Astrocyte (in vitro differentiated cells and primary cell): ENCODE results near the gene PTPRO. TPM values are rescaled to one million over a fixed set of nuclear protein-coding genes. Genes with fewer than 3 reads are reported as not detected.

Experiments
- DNase-seq: peaks from one replicate; pipeline ENCODE4 v3.0.0-alpha.2; 2010; ENCODE audit warnings: low read depth
- FAIRE-seq: peaks from 2 replicates; lab custom pipeline; 2011; peaks lifted over from hg19 to GRCh38; lab: Jason Lieb, UNC
- H2AFZ ChIP-seq: 2 replicates; pipeline ENCODE4 v1.6.0; 2012; ENCODE audit warnings: low read depth, low read length, inconsistent platforms
- H3K27ac ChIP-seq: 2 replicates; pipeline ENCODE4 v1.5.1; 2011; ENCODE audit warnings: low read depth, low read length, inconsistent platforms
- H3K27me3 ChIP-seq: 2 replicates; pipeline ENCODE4 v1.6.0; 2011; ENCODE audit warnings: low read length, inconsistent platforms; ENCODE audit not compliant: insufficient read depth
- H3K36me3 ChIP-seq: 2 replicates; pipeline ENCODE4 v1.5.1; 2011; ENCODE audit warnings: low read length, inconsistent platforms; ENCODE audit not compliant: insufficient read depth
- H3K4me1 ChIP-seq: 2 replicates; pipeline ENCODE4 v1.5.1; 2011; ENCODE audit warnings: low read length, inconsistent platforms; ENCODE audit not compliant: insufficient read depth
- H3K4me2 ChIP-seq: 2 replicates; pipeline ENCODE4 v1.6.0; 2012; ENCODE audit warnings: low read length, inconsistent platforms
- H3K4me3 ChIP-seq: 2 replicates; pipeline ENCODE4 v1.5.1; 2011; ENCODE audit warnings: low read depth, mild to moderate bottlenecking, low read length, inconsistent platforms; ENCODE audit not compliant: insufficient read depth
- H3K79me2 ChIP-seq: 2 replicates; pipeline ENCODE4 v1.6.0; 2012; ENCODE audit warnings: mild to moderate bottlenecking, low read length, inconsistent platforms; ENCODE audit not compliant: insufficient read depth
- H3K9ac ChIP-seq: 2 replicates; pipeline ENCODE4 v1.6.0; 2012; ENCODE audit warnings: mild to moderate bottlenecking, low read length, inconsistent platforms
- H3K9me3 ChIP-seq: 2 replicates; pipeline ENCODE4 v1.5.1; 2012; ENCODE audit warnings: low read depth, mild to moderate bottlenecking, low read length, inconsistent platforms; ENCODE audit not compliant: insufficient read depth
- H4K20me1 ChIP-seq: 2 replicates; pipeline ENCODE4 v1.6.0; 2012; ENCODE audit warnings: low read length, inconsistent platforms; ENCODE audit not compliant: insufficient read depth
- H3K27ac Mint-ChIP-seq: one replicate; pipeline ENCODE4 v1.8.0; 2021; ENCODE audit warnings: mild to moderate bottlenecking, mixed read lengths; ENCODE audit not compliant: unreplicated experiment
- H3K27me3 Mint-ChIP-seq: one replicate; pipeline ENCODE4 v1.8.0; 2021; ENCODE audit warnings: low read depth, mixed read lengths; ENCODE audit not compliant: unreplicated experiment
- H3K36me3 Mint-ChIP-seq: one replicate; pipeline ENCODE4 v1.8.0; 2021; ENCODE audit warnings: low read depth, mixed read lengths; ENCODE audit not compliant: unreplicated experiment
- H3K4me1 Mint-ChIP-seq: one replicate; pipeline ENCODE4 v1.8.0; 2021; ENCODE audit warnings: low read depth, mixed read lengths; ENCODE audit not compliant: unreplicated experiment
- H3K4me3 Mint-ChIP-seq: one replicate; pipeline ENCODE4 v1.8.0; 2021; ENCODE audit warnings: mild to moderate bottlenecking, moderate library complexity, mixed read lengths; ENCODE audit not compliant: unreplicated experiment
- H3K9me3 Mint-ChIP-seq: one replicate; pipeline ENCODE4 v1.8.0; 2021; ENCODE audit warnings: mild to moderate bottlenecking, mixed read lengths; ENCODE audit not compliant: unreplicated experiment
- CTCF ChIP-seq: IDR thresholded peaks from 2 replicates; pipeline ENCODE4 v1.5.1; 2011; ENCODE audit warnings: low read depth, mild to moderate bottlenecking, inconsistent platforms, low read length, moderate library complexity; ENCODE audit not compliant: insufficient read depth
- EZH2 ChIP-seq: IDR thresholded peaks from 2 replicates; pipeline ENCODE4 v1.6.1; 2012; ENCODE audit warnings: mild to moderate bottlenecking, low read length, inconsistent platforms; ENCODE audit not compliant: insufficient read depth
- total RNA-seq: library from RNA; stranded (reverse); gene quantifications from 2 replicates; pipeline ENCODE4 v1.2.1, GENCODE V29; 2021

PTPRO gene
- total RNA-seq, 1 donor from 2014 or later: 0.39 TPM

GRCh38 chr12:15280930-15281329, 41.4 kb upstream of the PTPRO start:
- H3K9ac ChIP-seq: no peak overlapping the region
- no peak overlapping the region for H3K4me3 ChIP-seq
- no peaks in the 10 kb centered on the region for H3K4me1 Mint-ChIP-seq
- H3K27ac ChIP-seq: no peak overlapping the region
- H3K36me3 Mint-ChIP-seq: no peaks in the 10 kb centered on the region
- TF ChIP-seq CTCF: no peak
- TF ChIP-seq EZH2: no peak
- H3K9me3 Mint-ChIP-seq: no peaks in the 10 kb centered on the region
- H3K27ac Mint-ChIP-seq: no peak overlapping the region
- H2AFZ ChIP-seq: no peak overlapping the region
- DNase-seq (no peak), FAIRE-seq (no peak)
- H3K4me2 ChIP-seq: no peak overlapping the region
- no peaks in the 10 kb centered on the region for H3K9me3 ChIP-seq
- peaks cover 15% of the 10 kb centered on the region for H3K27me3 Mint-ChIP-seq
- no peaks in the 10 kb centered on the region for H4K20me1 ChIP-seq
- H3K79me2 ChIP-seq: no peaks in the 10 kb centered on the region
- no peak overlapping the region for H3K4me3 Mint-ChIP-seq
- H3K4me1 ChIP-seq: peaks cover 6% of the 10 kb centered on the region
- no peaks in the 10 kb centered on the region for H3K36me3 ChIP-seq
- H3K27me3 ChIP-seq: no peaks in the 10 kb centered on the region

GRCh38 chr12:15289192-15289591, 33.1 kb upstream of the PTPRO start:
- H3K4me2 ChIP-seq: no peak overlapping the region
- Mint-ChIP-seq H3K4me1 (peaks cover 4% of the 10 kb centered on the region), H3K9me3 (no peaks in the 10 kb centered on the region), H3K27ac (no peak overlapping the region), H3K27me3 (peaks cover 12% of the 10 kb centered on the region), H3K4me3 (no peak overlapping the region), H3K36me3 (no peaks in the 10 kb centered on the region)
- no peak overlapping the region for H3K9ac ChIP-seq
- H3K4me3 ChIP-seq: no peak overlapping the region
- H3K79me2 ChIP-seq: no peaks in the 10 kb centered on the region
- no peaks in the 10 kb centered on the region for H3K4me1 ChIP-seq
- TF ChIP-seq CTCF: no peak
- no peak for TF ChIP-seq EZH2
- H2AFZ ChIP-seq: no peak overlapping the region
- H3K9me3 ChIP-seq: no peaks in the 10 kb centered on the region
- FAIRE-seq: no peak
- H3K27me3 ChIP-seq: no peaks in the 10 kb centered on the region
- no peaks in the 10 kb centered on the region for H4K20me1 ChIP-seq
- no peak overlapping the region for H3K27ac ChIP-seq
- peak; percentile 33 for DNase-seq
- no peaks in the 10 kb centered on the region for H3K36me3 ChIP-seq

GRCh38 chr12:15293731-15294130, 28.6 kb upstream of the PTPRO start:
- Histone ChIP-seq H3K4me1 (no peaks in the 10 kb centered on the region), H3K36me3 (no peaks in the 10 kb centered on the region), H3K27me3 (no peaks in the 10 kb centered on the region), H3K9me3 (no peaks in the 10 kb centered on the region), H3K4me2 (no peak overlapping the region), H4K20me1 (no peaks in the 10 kb centered on the region), H3K79me2 (no peaks in the 10 kb centered on the region), H3K4me3 (no peak overlapping the region), H3K9ac (no peak overlapping the region), H2AFZ (no peak overlapping the region), H3K27ac (no peak overlapping the region)
- no peak for DNase-seq
- TF ChIP-seq EZH2 (no peak), CTCF (no peak)
- Mint-ChIP-seq H3K4me1 (peaks cover 4% of the 10 kb centered on the region), H3K9me3 (peaks cover 2% of the 10 kb centered on the region), H3K36me3 (no peaks in the 10 kb centered on the region), H3K27me3 (peaks cover 3% of the 10 kb centered on the region), H3K4me3 (no peak overlapping the region), H3K27ac (no peak overlapping the region)
- no peak for FAIRE-seq
